ENCODE data around the gene RAB7A. TPM values are rescaled to one million over a fixed set of nuclear protein-coding genes. Genes with fewer than 3 reads are reported as not detected.

Gene RAB7A
- total and polyA plus RNA-seq, 10 of the 15 experiments (the other 5 are each of a cell fraction or from before 2014, with no cell fraction given), result 40.3 to 212 (median 160) TPM

- Histone ChIP-seq H3K36me3 (ENCODE audit: control insufficient read depth in 2 of 2, insufficient read depth in 2 of 2, low read length in 1 of 2) (peaks cover 2% of the 10 kb centered on the region in 2 experiments; a peak in 3 of 4 replicates), H3K79me2 (ENCODE audit: control insufficient read depth, insufficient read depth, low read length) (peaks cover 43% of the 10 kb centered on the region), H3K9ac (ENCODE audit: control insufficient read depth, insufficient read depth, low read length) (no peak overlapping the region), H3K27ac (ENCODE audit: control insufficient read depth, insufficient read depth) (no peak overlapping the region), H3K27me3 (replicated peaks in 1 of 2; ENCODE audit: control insufficient read depth in 2 of 2, insufficient read depth in 2 of 2, low read length in 1 of 2) (no peaks in the 10 kb centered on the region), H3K4me2 (ENCODE audit: control insufficient read depth, insufficient read depth) (no peak overlapping the region), H3K4me3 (no peak overlapping the region), H3K4me1 (ENCODE audit: control insufficient read depth, insufficient read depth, low read length) (peaks cover 6% of the 10 kb centered on the region; the same call in 1 of the 2 replicates), H2AFZ (ENCODE audit: control insufficient read depth, low read depth, low read length) (no peak overlapping the region), H4K20me1 (ENCODE audit: control insufficient read depth, insufficient read depth) (no peaks in the 10 kb centered on the region), H3K9me3 (replicated peaks; ENCODE audit: control insufficient read depth, insufficient read depth, low read length) (no peaks in the 10 kb centered on the region)
- ChIA-PET POLR2A (interaction anchor here (1.2 kb wide), 1 partner anchor 34 kb away, joined by 3 read pairs; the partner anchor contains the start of gene RAB7A), CTCF (interaction anchor here (0.6 to 1.5 kb wide), 5 partner anchors 14 to 40 kb away, joined by 3 to 5 read pairs (median 3); no protein-coding TSS in a partner anchor), RAD21 (ENCODE audit: unreplicated experiment) (no interaction called here), SMC1A (ENCODE audit: uncharacterized antibody, unreplicated experiment) (interaction anchor here (0.8 to 1.6 kb wide), 7 partner anchors 9 to 80 kb away, joined by 3 to 4 read pairs (median 3); no protein-coding TSS in a partner anchor)
- ATAC-seq (no peak), DNase-seq (ENCODE audit: low read depth, low spot score) (no peak), FAIRE-seq (no peak)
- BruUV-seq (replicated peaks), result no TSS peak
- intact Hi-C loops (cut with micrococcal nuclease; ENCODE audit: unreplicated experiment), result no loop called here
- TF ChIP-seq SRF (IDR thresholded peaks at IDR 0.05; ENCODE audit: low read depth in 2 of 2, low read length in 2 of 2) (no peak), RAD51 (IDR thresholded peaks at IDR 0.05) (no peak), TCF3 (IDR thresholded peaks at IDR 0.05; ENCODE audit: borderline replicate concordance, insufficient read depth, low read depth, low read length) (no peak), ETV6 (conservative IDR thresholded peaks at IDR 0.05 in 1 of 2, IDR thresholded peaks at IDR 0.05 in 1 of 2; ENCODE audit: borderline replicate concordance in 1 of 2, low read depth in 1 of 2) (no peak), SMARCA5 (IDR thresholded peaks at IDR 0.05) (no peak), MYC (IDR thresholded peaks at IDR 0.05; ENCODE audit: insufficient read depth, insufficient read length, insufficient replicate concordance, low read length, severe bottlenecking) (no peak), SUZ12 (IDR thresholded peaks at IDR 0.05; ENCODE audit: unreplicated experiment) (no peak), POLR2AphosphoS5 (IDR thresholded peaks at IDR 0.05; ENCODE audit: low read length) (no peak), ZBTB11 (CRISPR knock-in tag; IDR thresholded peaks at IDR 0.05) (no peak), BACH1 (IDR thresholded peaks at IDR 0.05; ENCODE audit: borderline replicate concordance) (no peak)
- in situ Hi-C loops (cut with MboI), result no loop called here
- WGBS (ENCODE audit: insufficient coverage, insufficient replicate concordance, low lambda C conversion rate, missing lambda C conversion rate), result 85% methylated on average over 5 of the region's 5 CpGs
These were observed 34.1 kb downstream of the RAB7A start for GRCh38 chr3:128760042-128760441.

All from GM12878 (cell line).